GM12873 (cell line): ENCODE measurements around the gene CLGN.

Source experiments
- TF ChIP-seq, protein P1 (sequence below): IDR thresholded peaks from 2 replicates; pipeline ENCODE4 v1.5.1; 2012; ENCODE audit warnings: low read depth, mild to moderate bottlenecking, moderate library complexity, low read length, control low read depth; ENCODE audit not compliant: insufficient read depth; ENCODE audit errors: missing control alignments

CLGN gene

GRCh38 chr4:140448830-140449229 is 21.4 kb upstream of the CLGN start:
- TF ChIP-seq, protein P1, sequence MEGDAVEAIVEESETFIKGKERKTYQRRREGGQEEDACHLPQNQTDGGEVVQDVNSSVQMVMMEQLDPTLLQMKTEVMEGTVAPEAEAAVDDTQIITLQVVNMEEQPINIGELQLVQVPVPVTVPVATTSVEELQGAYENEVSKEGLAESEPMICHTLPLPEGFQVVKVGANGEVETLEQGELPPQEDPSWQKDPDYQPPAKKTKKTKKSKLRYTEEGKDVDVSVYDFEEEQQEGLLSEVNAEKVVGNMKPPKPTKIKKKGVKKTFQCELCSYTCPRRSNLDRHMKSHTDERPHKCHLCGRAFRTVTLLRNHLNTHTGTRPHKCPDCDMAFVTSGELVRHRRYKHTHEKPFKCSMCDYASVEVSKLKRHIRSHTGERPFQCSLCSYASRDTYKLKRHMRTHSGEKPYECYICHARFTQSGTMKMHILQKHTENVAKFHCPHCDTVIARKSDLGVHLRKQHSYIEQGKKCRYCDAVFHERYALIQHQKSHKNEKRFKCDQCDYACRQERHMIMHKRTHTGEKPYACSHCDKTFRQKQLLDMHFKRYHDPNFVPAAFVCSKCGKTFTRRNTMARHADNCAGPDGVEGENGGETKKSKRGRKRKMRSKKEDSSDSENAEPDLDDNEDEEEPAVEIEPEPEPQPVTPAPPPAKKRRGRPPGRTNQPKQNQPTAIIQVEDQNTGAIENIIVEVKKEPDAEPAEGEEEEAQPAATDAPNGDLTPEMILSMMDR: no peak

- TF ChIP-seq, protein P1: no peak
Measured at GRCh38 chr4:140448162-140448561, 20.7 kb upstream of the CLGN start.

DNA sequence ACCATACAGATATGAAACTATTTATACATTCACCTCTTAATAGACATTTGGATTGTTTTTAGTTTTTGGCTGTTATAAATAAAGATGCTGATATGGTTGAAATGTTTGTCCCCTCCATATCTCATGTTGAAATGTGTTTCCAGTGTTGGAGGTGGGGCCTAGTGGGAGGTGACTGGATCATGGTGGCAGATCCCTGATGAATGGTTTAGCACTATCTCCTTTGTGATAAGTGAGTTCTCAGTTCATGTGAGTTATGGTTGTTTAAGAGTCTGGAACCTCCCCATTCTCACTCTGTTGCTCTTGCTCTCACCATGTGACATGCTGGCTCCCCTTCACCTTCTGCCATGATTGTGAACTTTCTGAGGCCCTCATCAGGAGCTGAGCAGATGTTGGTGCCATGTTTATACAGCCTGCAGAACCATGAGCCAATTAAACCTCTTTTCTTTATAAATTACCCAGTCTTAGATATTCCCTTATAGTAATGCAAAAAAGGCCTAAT is 12.2 kb upstream of the CLGN start:
- TF ChIP-seq, protein P1: no peak

GRCh38 chr4:140427919-140428471 is 547 bp upstream of the CLGN start:
- TF ChIP-seq, protein P1: no peak

- TF ChIP-seq, protein P1: no peak
Measured at GRCh38 chr4:140426610-140427105, 790 bp downstream of the CLGN start.

DNA sequence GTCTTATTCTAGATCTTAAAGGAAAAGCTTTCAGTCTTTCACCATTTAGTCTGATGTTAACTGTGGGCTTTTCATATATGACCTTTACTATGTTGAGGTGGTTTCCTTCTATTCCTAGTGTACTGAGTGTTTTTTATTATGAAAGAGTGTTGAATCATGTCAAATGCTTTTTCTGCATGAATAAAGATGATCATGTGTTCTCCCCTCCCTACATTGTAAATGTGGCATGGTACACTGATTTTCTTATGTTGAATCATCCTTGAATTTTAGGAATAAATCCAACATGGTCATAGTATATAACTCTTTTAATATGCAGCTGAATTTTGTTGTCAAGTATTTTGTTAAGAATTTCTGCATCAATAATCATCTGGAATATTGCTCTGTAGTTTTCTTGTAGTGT is 4.3 kb downstream of the CLGN start:
- TF ChIP-seq, protein P1: no peak

- TF ChIP-seq, protein P1: no peak
Measured at GRCh38 chr4:140408974-140409373, 18.5 kb downstream of the CLGN start.

DNA sequence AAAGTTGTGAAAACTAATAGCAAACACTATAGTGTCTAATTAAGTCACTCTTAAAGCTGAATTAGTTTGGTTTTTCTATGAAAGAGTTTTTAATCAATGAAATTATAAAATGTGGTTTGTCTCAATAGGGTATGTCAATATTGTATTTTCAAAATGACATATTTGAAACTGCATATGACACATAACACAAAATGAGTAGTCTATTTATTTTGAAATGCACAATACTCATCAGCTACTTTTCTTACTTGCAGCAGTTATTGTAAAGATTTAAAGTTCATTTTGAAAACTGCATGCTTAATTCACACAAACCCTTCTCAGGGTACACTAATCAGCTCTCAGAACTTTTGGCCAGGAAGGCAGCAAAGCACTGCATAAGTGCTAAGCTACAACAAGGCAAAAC is 21.2 kb downstream of the CLGN start:
- TF ChIP-seq, protein P1: no peak
